Peyer's patch (tissue), 4 donors: ENCODE measurements around the gene PHC1.

Source experiments
- CTCF ChIP-seq, 6 experiments: fragments of 450-650 bp in 4 of 6; fragments of 200-600 bp in 2 of 6; sonication (generic) in 1 of 6; IDR thresholded peaks; one replicate each; pipeline ENCODE4 v1.5.1; 2017 to 2019; ENCODE audit warnings: antibody characterized with exemption in 6 of 6, mild to moderate bottlenecking in 3 of 6, moderate library complexity in 1 of 6
- POLR2A ChIP-seq, 2 donors: fragments of 450-650 bp; IDR thresholded peaks; one replicate each; pipeline ENCODE4 v1.5.1; 2017; ENCODE audit warnings: antibody characterized with exemption in 2 of 2, mild to moderate bottlenecking in 2 of 2, moderate library complexity in 2 of 2

DNA sequence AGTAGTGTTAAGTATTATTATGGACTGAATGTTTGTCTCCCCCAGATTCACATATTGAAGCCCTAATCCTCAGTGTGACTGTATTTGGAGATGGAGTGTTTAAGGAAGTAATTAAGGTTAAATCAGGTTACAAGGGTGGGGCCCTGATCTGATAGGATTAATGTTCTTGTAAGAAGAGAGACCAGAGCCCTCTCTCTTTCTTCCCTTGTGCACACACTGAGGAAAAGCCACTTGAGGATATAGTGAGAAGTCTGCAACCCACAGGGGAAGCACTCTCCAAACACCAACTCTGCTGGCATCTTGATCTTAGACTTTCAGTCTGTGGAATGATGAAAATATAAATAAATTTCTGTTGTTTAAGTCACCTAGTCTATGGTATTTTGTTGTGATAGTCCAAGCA lies 72.9 kb downstream of the PHC1 start:
- TF ChIP-seq POLR2A (IDR thresholded peaks at IDR 0.05) (no peak), CTCF (IDR thresholded peaks at IDR 0.05) (no peak)
